Liver (tissue), 3 donors: ENCODE measurements around the gene SYCP3.

Experiments used
- GABPA ChIP-seq, 2 donors: IDR thresholded peaks in 1 of 2; conservative IDR thresholded peaks in 1 of 2; 2 replicates each; pipeline ENCODE4 v1.6.1; 2016; ENCODE audit warnings: antibody characterized with exemption in 2 of 2, mild to moderate bottlenecking in 1 of 2, moderate library complexity in 1 of 2
- TF ChIP-seq, protein P1 (sequence below): fragments of 150-350 bp; IDR thresholded peaks from 2 replicates; pipeline ENCODE4 v1.5.1; 2017; ENCODE audit warnings: improper control_type of control experiment, low read depth, low read length; ENCODE audit not compliant: missing input control
- TF ChIP-seq, protein P2 (sequence below): IDR thresholded peaks from 2 replicates; pipeline ENCODE4 v1.6.1; 2016; ENCODE audit warnings: antibody characterized with exemption
- TF ChIP-seq, protein P3 (sequence below): IDR thresholded peaks from 2 replicates; pipeline ENCODE4 v1.6.1; 2016; ENCODE audit warnings: antibody characterized with exemption
- donor health status: healthy.
- donor health status: healthy.

DNA sequence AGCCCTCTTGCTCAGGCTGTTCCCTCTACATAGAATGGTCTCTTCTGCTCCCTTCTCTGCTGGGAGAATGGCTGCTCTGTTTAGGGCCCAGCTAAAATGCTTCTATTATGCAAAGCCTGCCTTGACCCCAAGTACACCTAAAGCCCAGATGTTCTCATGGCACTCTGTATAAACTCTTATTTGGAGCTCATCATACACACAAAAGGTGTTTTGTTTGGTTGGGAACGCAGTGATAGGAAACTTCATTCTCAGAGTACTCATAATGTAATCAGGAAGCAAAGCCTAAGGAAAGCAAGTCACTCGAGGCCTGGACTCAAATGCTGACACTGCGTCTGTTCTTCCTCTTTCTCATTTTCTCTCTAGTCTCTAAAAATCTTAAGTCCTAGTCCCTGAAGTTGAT lies 38.2 kb upstream of the SYCP3 start:
- TF ChIP-seq, protein P1, sequence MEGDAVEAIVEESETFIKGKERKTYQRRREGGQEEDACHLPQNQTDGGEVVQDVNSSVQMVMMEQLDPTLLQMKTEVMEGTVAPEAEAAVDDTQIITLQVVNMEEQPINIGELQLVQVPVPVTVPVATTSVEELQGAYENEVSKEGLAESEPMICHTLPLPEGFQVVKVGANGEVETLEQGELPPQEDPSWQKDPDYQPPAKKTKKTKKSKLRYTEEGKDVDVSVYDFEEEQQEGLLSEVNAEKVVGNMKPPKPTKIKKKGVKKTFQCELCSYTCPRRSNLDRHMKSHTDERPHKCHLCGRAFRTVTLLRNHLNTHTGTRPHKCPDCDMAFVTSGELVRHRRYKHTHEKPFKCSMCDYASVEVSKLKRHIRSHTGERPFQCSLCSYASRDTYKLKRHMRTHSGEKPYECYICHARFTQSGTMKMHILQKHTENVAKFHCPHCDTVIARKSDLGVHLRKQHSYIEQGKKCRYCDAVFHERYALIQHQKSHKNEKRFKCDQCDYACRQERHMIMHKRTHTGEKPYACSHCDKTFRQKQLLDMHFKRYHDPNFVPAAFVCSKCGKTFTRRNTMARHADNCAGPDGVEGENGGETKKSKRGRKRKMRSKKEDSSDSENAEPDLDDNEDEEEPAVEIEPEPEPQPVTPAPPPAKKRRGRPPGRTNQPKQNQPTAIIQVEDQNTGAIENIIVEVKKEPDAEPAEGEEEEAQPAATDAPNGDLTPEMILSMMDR, result no peak
- TF ChIP-seq, protein P2, sequence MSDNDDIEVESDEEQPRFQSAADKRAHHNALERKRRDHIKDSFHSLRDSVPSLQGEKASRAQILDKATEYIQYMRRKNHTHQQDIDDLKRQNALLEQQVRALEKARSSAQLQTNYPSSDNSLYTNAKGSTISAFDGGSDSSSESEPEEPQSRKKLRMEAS, result no peak
- TF ChIP-seq, protein P3, sequence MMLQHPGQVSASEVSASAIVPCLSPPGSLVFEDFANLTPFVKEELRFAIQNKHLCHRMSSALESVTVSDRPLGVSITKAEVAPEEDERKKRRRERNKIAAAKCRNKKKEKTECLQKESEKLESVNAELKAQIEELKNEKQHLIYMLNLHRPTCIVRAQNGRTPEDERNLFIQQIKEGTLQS, result no peak
- no peak for TF ChIP-seq GABPA (IDR thresholded peaks at IDR 0.05 in 1 of 2, conservative IDR thresholded peaks at IDR 0.05 in 1 of 2)
